ENCODE data around the gene EGFL8. TPM values are rescaled to one million over a fixed set of nuclear protein-coding genes. Genes with fewer than 3 reads are reported as not detected.

EGFL8 gene
- total and polyA plus RNA-seq, 12 donors: 6.7 to 32.8 (median 8.4) TPM

DNA sequence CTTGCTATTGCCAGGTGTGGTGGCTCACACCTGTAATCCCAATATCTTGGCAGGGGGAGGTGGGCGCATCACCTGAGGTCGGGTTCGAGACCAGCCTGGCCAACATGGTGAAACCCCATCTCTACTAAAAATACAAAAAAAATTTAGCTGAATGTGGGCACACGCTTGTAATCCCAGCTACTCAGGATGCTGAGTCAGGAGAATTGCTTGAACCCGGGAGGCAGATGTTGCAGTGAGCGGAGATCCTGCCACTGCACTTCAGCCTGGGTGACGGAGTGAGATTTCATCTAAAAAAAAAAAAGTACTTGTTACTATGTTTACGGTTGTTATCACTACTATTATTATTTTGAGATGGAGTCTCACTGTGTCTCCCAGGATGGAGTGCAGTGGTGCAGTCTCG, 7.5 kb upstream of the EGFL8 start:
- no peak for TF ChIP-seq CTCF (IDR thresholded peaks at IDR 0.05)
- intact Hi-C loops (cut with DNase I): loop anchor here in 3 of 10 donors (5.0 kb wide), 2 partner anchors 35 to 40 kb away; no protein-coding TSS in a partner anchor
- H3K27me3 ChIP-seq: peaks cover 0 to 31% (median 0%) of the 10 kb centered on the region in 7 donors
- no peak overlapping the region for H3K4me3 ChIP-seq
- peaks cover 0 to 61% (median 23%) of the 10 kb centered on the region in 9 donors for H3K36me3 ChIP-seq
- H3K9me3 ChIP-seq: no peaks in the 10 kb centered on the region
- peaks cover 6 to 38% (median 30%) of the 10 kb centered on the region in 9 donors for H3K4me1 ChIP-seq
- no peak overlapping the region for H3K27ac ChIP-seq
- no peak for DNase-seq
- 93 to 95% methylated on average over 9 of the region's 9 CpGs for WGBS, 2 donors
- ATAC-seq: no peak

DNA sequence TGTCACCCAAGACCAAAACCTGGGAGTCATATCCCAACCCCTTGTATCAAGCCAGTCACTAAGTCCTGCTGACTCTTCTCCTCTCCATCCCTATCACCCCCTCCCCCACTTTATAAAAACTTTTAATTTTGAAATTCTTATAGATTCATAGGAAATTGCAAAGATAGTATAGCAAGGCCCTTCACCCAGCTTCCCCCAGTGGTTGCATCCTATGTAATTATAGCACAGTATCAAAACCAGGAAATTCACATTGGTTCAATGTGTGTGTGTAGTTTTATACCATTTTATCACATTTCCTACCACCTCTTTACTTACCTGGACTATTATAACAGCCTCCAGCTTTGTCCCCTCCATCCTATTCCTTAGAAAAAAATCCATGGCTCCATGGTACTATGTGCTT, 6.3 kb upstream of the EGFL8 start:
- Histone ChIP-seq H3K27ac (no peak overlapping the region), H3K4me3 (no peak overlapping the region), H3K9me3 (no peaks in the 10 kb centered on the region), H3K4me1 (peaks cover 6 to 31% (median 19%) of the 10 kb centered on the region in 9 donors), H3K27me3 (peaks cover 0 to 20% (median 0%) of the 10 kb centered on the region in 7 donors), H3K36me3 (peaks cover 0 to 73% (median 28%) of the 10 kb centered on the region in 9 donors)
- DNase-seq (no peak), ATAC-seq (no peak)
- intact Hi-C loops (cut with DNase I): loop anchor here in 3 of 10 donors (5.0 kb wide), 2 partner anchors 36 to 41 kb away; no protein-coding TSS in a partner anchor
- TF ChIP-seq CTCF (IDR thresholded peaks at IDR 0.05): no peak

DNA sequence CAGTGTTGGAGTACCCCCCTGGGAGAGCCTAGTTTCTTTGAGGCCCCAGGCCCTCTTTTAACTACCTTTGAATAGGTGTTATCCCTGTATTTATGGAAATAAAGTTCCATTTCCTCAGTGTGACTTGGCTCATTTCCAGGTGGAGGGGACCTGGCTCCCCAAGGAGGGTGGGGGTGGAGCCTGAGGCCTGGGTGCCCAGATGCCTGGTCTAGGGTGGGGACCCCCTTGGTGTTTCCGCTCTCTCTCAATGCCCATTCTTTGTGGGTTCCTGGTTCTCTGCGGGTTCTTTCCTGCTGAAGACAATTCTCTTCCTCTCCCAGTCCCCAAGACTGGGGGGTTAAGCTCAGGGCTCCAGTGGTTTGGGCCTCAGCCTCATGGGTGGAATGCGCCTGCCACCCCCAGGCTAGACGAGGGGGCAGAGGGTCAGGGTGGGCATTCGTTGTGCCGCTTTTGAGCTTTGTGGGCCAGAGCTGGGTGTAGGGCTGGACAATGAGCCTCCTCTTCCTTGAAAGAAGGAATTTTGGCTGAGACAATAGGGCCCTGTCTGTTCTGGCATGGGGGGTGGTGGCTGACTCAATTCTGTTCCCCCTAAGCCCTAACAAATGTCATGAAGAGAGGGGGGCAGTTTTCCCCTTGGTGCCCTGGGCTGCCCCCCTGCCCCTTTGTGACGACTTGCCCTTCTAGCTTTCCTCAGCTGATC, 686 bp upstream of the EGFL8 start:
- TF ChIP-seq CTCF (IDR thresholded peaks at IDR 0.05): no peak
- Histone ChIP-seq H3K4me1 (peaks cover 0 to 9% (median 0%) of the 10 kb centered on the region in 9 donors), H3K27ac (peak overlapping the region; percentile 26 to 83 (median 50)), H3K9me3 (no peaks in the 10 kb centered on the region), H3K27me3 (no peaks in the 10 kb centered on the region), H3K36me3 (peaks cover 0 to 93% (median 29%) of the 10 kb centered on the region in 9 donors), H3K4me3 (no peak overlapping the region)
- DNase-seq: no peak
- peak; percentile 18 to 67 (median 59) for ATAC-seq
- intact Hi-C loops (cut with DNase I): loop anchor here in 1 of 10 donors (5.0 kb wide), 1 partner anchor 41 kb away; no protein-coding TSS in a partner anchor
- WGBS, 2 donors: 79 to 89% methylated on average over 7 of the region's 7 CpGs

DNA sequence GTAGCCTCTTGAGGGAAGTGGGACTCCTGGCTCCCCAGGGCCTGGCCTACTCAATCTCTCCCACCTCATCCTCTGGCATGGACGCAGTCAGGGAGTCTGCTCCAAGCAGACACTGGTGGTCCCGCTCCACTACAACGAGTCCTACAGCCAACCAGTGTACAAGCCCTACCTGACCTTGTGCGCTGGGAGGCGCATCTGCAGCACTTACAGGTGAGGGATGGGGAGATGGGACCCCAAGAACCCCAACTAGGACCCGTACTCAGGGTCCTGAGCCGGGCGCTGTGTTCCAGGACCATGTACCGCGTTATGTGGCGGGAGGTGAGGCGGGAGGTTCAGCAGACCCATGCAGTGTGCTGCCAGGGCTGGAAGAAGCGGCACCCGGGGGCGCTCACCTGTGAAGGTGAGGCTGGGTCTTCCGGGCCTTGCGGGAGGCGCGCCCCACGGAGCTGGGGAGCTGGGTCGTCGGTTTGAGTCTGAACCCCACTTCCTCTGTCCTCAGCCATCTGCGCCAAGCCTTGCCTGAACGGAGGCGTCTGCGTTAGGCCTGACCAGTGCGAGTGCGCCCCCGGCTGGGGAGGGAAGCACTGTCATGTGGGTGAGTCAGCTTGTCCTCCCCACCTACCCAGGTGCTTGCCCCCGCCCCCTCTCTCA, 2.1 kb downstream of the EGFL8 start:
- no peak for DNase-seq
- H3K27ac ChIP-seq: peak overlapping the region in 2 of 10 donors; percentile 6 to 17
- H3K9me3 ChIP-seq: no peaks in the 10 kb centered on the region

More for the DNA sequence above, 2.1 kb downstream of the EGFL8 start:
- whole genome bisulfite sequencing, 2 donors: 78 to 88% methylated on average over 30 of the region's 30 CpGs
- TF ChIP-seq CTCF (IDR thresholded peaks at IDR 0.05): no peak
- Histone ChIP-seq H3K27me3 (no peaks in the 10 kb centered on the region), H3K4me1 (peaks cover 0 to 9% (median 0%) of the 10 kb centered on the region in 9 donors), H3K4me3 (no peak overlapping the region), H3K36me3 (peaks cover 0 to 93% (median 25%) of the 10 kb centered on the region in 9 donors)
- intact Hi-C loops (cut with DNase I): no loop called here
- peak in 1 of 8 donors; percentile 10 for ATAC-seq

All from heart right ventricle (tissue), 16 donors.